Measurements from ENCODE around the gene VEGFA.

DNA sequence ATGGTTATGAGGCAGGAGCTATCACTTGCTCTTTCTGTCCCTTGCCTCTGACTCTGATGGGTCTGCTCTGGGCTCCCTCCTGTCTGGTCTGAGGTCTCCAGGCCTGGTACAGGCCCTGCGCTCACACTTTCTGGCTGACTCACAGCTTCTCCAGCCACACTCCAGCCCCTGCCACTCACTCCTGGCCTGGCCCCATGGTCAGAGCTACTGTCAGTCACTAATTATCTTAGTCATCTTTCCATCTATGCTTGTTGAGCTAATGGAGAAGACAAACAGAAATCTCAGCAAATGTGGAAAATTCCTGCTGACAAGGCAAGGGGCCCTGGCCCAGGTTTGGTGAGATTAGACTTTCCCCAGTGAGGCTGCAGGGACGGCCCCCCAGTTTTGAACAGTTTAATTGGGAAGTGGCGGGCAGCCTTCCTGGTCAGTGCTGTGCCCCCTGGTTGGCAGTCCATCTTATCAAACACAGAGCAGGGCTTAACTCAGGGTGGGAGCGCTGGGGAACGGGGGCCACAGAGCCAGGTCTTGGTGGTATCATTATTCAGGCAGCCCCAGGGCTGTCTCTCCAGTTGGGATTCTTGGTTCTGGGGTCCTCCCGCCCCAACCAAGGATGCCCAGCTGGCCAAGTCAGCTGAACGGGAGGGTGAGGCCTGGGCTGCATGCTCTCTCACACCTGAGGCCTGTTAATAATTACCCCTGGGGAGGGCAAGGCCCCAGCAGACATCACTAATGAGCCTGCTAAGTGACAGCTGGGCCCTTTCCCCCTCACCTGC is 63.4 kb downstream of the VEGFA start:
- TF ChIP-seq, protein P1, sequence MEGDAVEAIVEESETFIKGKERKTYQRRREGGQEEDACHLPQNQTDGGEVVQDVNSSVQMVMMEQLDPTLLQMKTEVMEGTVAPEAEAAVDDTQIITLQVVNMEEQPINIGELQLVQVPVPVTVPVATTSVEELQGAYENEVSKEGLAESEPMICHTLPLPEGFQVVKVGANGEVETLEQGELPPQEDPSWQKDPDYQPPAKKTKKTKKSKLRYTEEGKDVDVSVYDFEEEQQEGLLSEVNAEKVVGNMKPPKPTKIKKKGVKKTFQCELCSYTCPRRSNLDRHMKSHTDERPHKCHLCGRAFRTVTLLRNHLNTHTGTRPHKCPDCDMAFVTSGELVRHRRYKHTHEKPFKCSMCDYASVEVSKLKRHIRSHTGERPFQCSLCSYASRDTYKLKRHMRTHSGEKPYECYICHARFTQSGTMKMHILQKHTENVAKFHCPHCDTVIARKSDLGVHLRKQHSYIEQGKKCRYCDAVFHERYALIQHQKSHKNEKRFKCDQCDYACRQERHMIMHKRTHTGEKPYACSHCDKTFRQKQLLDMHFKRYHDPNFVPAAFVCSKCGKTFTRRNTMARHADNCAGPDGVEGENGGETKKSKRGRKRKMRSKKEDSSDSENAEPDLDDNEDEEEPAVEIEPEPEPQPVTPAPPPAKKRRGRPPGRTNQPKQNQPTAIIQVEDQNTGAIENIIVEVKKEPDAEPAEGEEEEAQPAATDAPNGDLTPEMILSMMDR (IDR thresholded peaks at IDR 0.05): no peak
- no peak for TF ChIP-seq POLR2A (IDR thresholded peaks at IDR 0.05)

Data from lower leg skin (tissue), 3 donors.